Measurements from ENCODE around the gene ADD2. TPM values are rescaled to one million over a fixed set of nuclear protein-coding genes. Genes with fewer than 3 reads are reported as not detected.

The ADD2 gene
- under 0.01 and 0.59 TPM in 2 replicates for total RNA-seq

DNA sequence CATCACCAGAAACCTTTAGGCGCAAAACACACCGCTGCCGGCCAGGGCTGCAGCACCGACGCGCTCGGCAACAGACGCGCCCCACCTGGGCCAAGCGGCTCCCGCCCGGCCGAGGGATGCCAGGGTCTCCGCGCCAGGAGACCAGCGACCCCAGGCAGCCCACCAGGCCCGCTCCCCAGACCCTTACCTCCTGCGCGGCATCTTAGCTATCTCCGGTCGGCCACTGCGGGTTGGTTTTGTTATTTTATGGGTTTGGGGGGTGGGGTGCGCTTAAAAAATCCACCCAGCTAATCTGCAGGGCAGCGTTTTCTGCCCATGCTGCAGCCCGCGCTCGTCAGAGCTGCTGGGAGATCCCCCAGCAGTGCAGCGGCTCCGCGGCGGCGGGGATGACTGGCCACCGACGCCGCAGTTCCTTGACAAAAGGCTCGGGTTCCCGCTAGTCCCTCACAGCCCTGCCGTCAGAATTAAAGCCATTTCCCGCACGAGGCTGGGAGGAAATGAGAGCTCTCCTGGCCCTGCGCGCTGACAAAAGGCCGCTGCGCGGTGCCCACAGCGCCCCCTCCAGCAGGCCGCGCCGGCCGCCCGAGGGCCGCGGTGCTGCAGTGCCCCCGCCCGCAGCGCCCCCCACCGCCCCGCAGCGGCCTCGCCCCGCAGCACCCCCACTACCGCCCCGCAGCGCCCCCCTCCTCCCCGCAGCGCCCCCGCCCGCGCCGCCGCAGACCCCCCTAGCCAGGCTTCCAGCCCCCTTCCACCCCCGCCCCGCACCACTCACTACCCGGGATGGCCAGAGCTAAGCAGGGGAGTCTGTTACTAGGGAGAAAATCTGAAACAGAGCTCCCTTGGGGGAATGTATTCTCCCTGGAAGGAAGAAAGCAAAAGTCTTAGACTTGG is at the start of gene ADD2:
TSS of gene ADD2 (minus strand) at position 502 of the 891 bp plus-strand sequence. CDS start 61,792 bp downstream, outside the sequence.

GRCh38 chr2:70790136-70790828 is 22.3 kb upstream of the ADD2 start, which contains the start of gene FIGLA:
Gene FIGLA, minus strand, starts transcription at chr2:70790643. Its CDS starts 5 bp downstream, at chr2:70790638.

Other genes with a start within 250 kb of the ADD2 start
- not detected in 2 replicates for gene TGFA, start 214.4 kb downstream of the ADD2 start, total RNA-seq
- gene FIGLA, start 22.4 kb upstream of the ADD2 start, total RNA-seq, result not detected in 2 replicates
- gene CLEC4F, start 52.4 kb upstream of the ADD2 start, total RNA-seq, result not detected in 2 replicates
- gene CD207, start 67.6 kb upstream of the ADD2 start, total RNA-seq, result not detected in 2 replicates
- 1.5 and 2.5 TPM in 2 replicates for gene VAX2, start 132.4 kb upstream of the ADD2 start, total RNA-seq
- 1.0 and 4.4 TPM in 2 replicates for gene ATP6V1B1, start 167.7 kb upstream of the ADD2 start, total RNA-seq
- 2.0 and 2.2 TPM in 2 replicates for gene ANKRD53, start 210.4 kb upstream of the ADD2 start, total RNA-seq
- 23.0 and 24.0 TPM in 2 replicates for gene TEX261, start 226.7 kb upstream of the ADD2 start, total RNA-seq

Measured in bronchus fibroblast of lung (primary cell).